PC-9 (cell line): Measurements from ENCODE around the gene CBLN4.

Source experiments
- CTCF ChIP-seq: fragments of 200-600 bp; sonication (generic); conservative IDR thresholded peaks from 2 replicates; pipeline ENCODE4 v1.6.1; 2017; ENCODE audit warnings: mixed run types, antibody characterized with exemption, mild to moderate bottlenecking, moderate library complexity
- EZH2 ChIP-seq: fragments of 200-600 bp; sonication (generic); IDR thresholded peaks from 2 replicates; pipeline ENCODE4 v1.8.0; 2017; ENCODE audit warnings: antibody characterized with exemption, low read depth

GRCh38 chr20:56018716-56019115 is 13.4 kb upstream of the CBLN4 start:
- TF ChIP-seq CTCF (no peak), EZH2 (no peak)
